RWPE2 (cell line): ENCODE measurements around the gene CD300LD.

Experiments used
- ATAC-seq: fragments of 200-7000 bp; cut with Tn5 transposase; 3 replicates; pipeline ENCODE4 v1.9.1; 2021; ENCODE audit warnings: low read depth
- DNase-seq: peaks from one replicate; pipeline ENCODE4 v3.0.0-alpha.2; 2020; ENCODE audit warnings: low spot score
- H3K27ac ChIP-seq: fragments of 450-650 bp; 2 replicates; pipeline ENCODE4 v1.5.1; 2017; ENCODE audit warnings: mild to moderate bottlenecking; ENCODE audit not compliant: poor library complexity, severe bottlenecking
- H3K27me3 ChIP-seq: fragments of 250-450 bp; sonication (Bioruptor Pico); 2 replicates; pipeline ENCODE4 v1.5.1; 2021; ENCODE audit warnings: mild to moderate bottlenecking, moderate library complexity; ENCODE audit not compliant: insufficient read depth, poor library complexity, severe bottlenecking
- H3K36me3 ChIP-seq: fragments of 250-450 bp; sonication (Bioruptor Pico); 2 replicates; pipeline ENCODE4 v1.5.1; 2020; ENCODE audit warnings: low read depth, mild to moderate bottlenecking, moderate library complexity
- H3K4me1 ChIP-seq: fragments of 250-450 bp; sonication (Bioruptor Pico); 2 replicates; pipeline ENCODE4 v1.5.1; 2021; ENCODE audit warnings: mild to moderate bottlenecking, moderate library complexity; ENCODE audit not compliant: insufficient read depth, poor library complexity, severe bottlenecking
- H3K4me3 ChIP-seq: fragments of 250-450 bp; sonication (Bioruptor Pico); 2 replicates; pipeline ENCODE4 v1.5.1; 2021; ENCODE audit warnings: mild to moderate bottlenecking, moderate library complexity; ENCODE audit not compliant: severe bottlenecking
- H3K9me3 ChIP-seq: fragments of 250-450 bp; sonication (Bioruptor Pico); 2 replicates; pipeline ENCODE4 v1.5.1; 2021; ENCODE audit warnings: mild to moderate bottlenecking, moderate library complexity; ENCODE audit not compliant: severe bottlenecking
- CTCF ChIP-seq: fragments of 450-650 bp; IDR thresholded peaks from one replicate; pipeline ENCODE4 v1.5.1; 2017; ENCODE audit warnings: mild to moderate bottlenecking, moderate library complexity; ENCODE audit not compliant: poor library complexity, severe bottlenecking

The CD300LD gene

GRCh38 chr17:74592087-74592990, at the start of gene CD300LD:
Gene CD300LD, minus strand, starts transcription at chr17:74592283. Its CDS starts 81 bp downstream, at chr17:74592202.
- no peaks in the 10 kb centered on the region for H3K9me3 ChIP-seq
- H3K27me3 ChIP-seq: no peaks in the 10 kb centered on the region
- no peak for TF ChIP-seq CTCF
- DNase-seq (no peak), ATAC-seq (peak; percentile 29; the same call in 2 of the 3 replicates)
- no peak within 1 kb of the TSS for H3K4me3 ChIP-seq
- H3K27ac ChIP-seq: no peak within 1 kb of the TSS
- H3K36me3 ChIP-seq: no peaks in the 10 kb centered on the region
- H3K4me1 ChIP-seq: no peaks in the 10 kb centered on the region

GRCh38 chr17:74641224-74641957, 49.3 kb upstream of the CD300LD start:
- Histone ChIP-seq H3K4me3 (no peak overlapping the region), H3K36me3 (no peaks in the 10 kb centered on the region), H3K27ac (no peak overlapping the region), H3K9me3 (no peaks in the 10 kb centered on the region), H3K4me1 (no peaks in the 10 kb centered on the region), H3K27me3 (peaks cover 31% of the 10 kb centered on the region)
- no peak for TF ChIP-seq CTCF
- no peak for DNase-seq
- no peak for ATAC-seq

- Histone ChIP-seq H3K36me3 (no peaks in the 10 kb centered on the region), H3K4me1 (no peaks in the 10 kb centered on the region), H3K4me3 (no peak overlapping the region), H3K27ac (no peak overlapping the region), H3K27me3 (peaks cover 29% of the 10 kb centered on the region), H3K9me3 (no peaks in the 10 kb centered on the region)
- TF ChIP-seq CTCF: no peak
- DNase-seq (no peak), ATAC-seq (no peak)
These were observed 47.6 kb upstream of the CD300LD start for GRCh38 chr17:74639704-74640151.

- Histone ChIP-seq H3K4me3 (no peak overlapping the region), H3K9me3 (no peaks in the 10 kb centered on the region), H3K36me3 (no peaks in the 10 kb centered on the region), H3K27ac (no peak overlapping the region), H3K4me1 (no peaks in the 10 kb centered on the region), H3K27me3 (peaks cover 19% of the 10 kb centered on the region)
- no peak for TF ChIP-seq CTCF
- DNase-seq: no peak
- ATAC-seq: no peak
These were observed 45.8 kb upstream of the CD300LD start for GRCh38 chr17:74637926-74638325.
